ENCODE measurements around the gene C16orf95. TPM values are rescaled to one million over a fixed set of nuclear protein-coding genes. Genes with fewer than 3 reads are reported as not detected.
"Not testable (repeated sequence)": the region's sequence is repeated elsewhere in the genome, so short reads cannot be mapped to it uniquely, and the experiment has no call there.

Gene C16orf95
- total RNA-seq, 1 donor from 2014 or later: 3.4 TPM

DNA sequence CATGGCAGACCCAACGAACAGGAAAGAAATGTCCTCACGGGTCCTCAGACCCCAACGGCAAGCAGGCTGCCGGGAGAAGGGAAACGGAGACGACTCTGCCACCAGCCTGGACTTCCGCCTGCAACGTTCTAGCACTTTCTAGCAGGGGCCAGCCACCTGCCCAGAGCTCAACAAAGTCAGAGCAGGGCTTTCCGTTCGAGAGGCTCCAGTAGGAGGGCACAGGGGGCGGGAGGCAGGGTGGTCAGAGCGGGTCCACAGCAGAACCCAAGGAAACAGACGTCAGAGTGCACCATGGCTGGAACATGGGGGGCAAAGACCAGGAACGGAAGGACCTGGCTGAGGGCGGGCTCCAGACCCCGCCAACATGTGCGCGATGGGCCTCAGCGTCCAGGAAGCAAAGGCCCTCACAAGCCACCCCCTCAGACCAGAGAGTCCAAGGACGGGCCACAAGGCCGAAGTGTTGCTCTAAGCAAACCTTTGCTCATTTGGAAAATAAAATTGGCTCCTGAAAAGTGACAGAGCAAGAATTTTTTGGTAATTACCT, 29.4 kb upstream of the C16orf95 start:
- DNase-seq (ENCODE audit: low read depth): no peak

DNA sequence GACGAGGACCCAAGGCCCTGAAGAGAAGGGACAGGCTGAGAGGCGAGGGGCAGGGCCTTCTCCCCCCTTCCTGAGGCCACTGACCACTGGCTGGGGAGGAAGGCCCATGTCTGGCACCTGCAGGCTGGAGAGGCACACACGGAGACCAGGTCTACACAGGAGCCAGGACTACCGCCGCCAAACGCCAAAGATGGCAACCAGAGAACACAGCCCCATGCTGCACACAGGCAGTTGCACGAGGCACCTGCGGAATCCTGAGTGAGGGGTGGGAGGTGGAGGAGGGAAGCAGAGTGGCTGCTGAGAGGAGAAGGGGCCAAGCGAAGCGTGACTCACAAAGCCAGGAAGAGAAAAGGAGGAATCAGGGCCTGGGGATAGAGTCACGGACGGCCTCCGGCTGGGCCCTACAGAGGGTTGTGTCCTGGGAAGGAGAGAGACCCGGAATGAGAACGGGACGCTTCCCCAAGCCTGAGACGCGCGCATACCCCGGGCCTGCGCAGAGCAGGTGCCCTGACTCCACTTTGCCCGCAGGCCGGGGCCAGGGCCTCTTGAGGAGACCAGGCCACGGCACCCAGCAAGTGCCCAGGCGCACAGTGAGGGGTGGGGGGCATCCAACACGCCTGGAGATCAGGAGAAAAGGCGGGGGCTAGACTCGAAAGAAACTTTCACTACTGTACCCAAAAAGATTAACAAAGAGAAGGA, 28.7 kb upstream of the C16orf95 start:
- DNase-seq (ENCODE audit: low read depth): no peak

DNA sequence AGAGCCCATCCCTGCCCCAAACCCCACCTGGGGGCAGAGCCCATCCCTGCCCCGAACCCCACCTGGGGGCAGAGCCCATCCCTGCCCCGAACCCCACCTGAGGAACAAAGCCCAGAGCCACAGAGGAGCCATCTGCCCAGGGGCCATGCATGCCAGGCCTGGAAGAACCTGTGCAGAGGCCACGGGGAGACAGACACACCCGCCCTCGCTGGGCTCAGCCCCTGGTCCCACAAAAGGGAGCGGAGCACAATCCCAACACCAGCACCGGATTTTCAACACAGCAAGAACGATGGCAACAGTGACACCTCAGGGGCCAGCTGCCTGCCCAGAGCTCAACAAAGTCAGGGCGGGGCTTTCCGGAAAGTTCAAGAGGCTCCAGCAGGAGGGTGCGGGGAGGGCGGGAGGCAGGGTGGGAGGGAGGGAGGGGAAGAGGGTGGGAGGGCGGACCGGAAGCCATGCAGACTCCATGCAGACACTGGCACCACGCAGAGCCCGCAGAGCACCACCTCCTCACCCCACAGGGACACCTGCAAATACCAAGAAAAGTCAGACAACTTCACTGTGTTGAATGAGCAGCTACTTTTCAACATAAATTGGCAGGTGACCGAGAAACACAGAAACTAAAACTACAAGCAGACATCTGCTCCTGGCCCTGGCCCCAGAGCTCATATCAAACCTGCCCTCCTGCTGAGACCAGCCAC, 27.9 kb upstream of the C16orf95 start:
- no peak for DNase-seq (ENCODE audit: low read depth)

DNA sequence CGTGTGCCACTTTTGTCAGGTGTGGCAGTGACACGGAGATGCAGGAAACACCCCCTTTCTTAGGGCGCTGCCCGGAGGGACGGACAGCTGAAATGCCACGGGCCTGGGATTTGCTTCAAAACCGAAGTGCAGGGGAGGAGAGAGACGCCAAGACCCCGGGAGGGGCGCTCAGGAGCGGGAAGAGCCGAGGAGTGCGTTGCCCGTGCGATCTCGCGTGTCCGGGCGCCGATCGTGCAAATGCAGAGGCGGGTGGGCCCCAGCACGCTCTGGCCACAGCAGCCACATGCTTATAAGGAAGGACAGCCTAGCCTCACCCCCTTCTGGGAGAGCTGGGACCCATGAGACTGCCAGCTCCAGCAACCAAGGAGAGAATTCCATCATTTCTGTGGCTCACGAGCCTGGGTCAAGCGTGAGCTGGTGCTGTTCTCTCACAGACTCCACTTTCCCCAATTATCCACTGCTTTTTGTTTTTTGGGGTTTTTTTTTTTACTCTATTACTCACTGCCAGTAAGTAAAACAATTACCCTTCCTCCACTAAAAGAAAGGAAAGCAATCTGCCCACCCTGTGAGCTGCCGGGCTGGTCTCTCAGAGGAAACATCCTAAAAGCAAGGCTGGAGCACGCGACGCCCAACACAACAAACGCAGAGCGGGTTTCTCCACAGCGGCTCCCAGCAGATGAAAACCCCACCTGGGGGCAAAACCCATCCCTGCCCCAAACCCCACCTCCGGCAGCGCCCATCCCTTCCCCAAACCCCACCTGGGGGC, 27.2 kb upstream of the C16orf95 start:
- DNase-seq (ENCODE audit: low read depth): no peak

DNA sequence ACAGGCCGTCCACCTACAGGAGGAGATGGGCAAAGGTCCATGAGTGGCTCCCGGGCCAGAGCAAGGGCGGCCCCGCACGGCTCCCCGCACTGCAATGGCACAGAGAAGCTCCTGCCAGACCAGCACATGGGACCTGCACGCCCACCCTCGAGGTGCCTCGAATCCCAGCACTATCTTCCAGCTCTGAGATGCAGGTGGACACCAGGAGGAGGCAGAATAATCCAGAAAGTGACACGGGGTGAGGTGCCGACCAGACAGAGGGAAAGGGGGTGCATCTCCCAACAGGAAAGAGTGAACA, 26.5 kb upstream of the C16orf95 start:
- DNase-seq (ENCODE audit: low read depth): no peak

DNA sequence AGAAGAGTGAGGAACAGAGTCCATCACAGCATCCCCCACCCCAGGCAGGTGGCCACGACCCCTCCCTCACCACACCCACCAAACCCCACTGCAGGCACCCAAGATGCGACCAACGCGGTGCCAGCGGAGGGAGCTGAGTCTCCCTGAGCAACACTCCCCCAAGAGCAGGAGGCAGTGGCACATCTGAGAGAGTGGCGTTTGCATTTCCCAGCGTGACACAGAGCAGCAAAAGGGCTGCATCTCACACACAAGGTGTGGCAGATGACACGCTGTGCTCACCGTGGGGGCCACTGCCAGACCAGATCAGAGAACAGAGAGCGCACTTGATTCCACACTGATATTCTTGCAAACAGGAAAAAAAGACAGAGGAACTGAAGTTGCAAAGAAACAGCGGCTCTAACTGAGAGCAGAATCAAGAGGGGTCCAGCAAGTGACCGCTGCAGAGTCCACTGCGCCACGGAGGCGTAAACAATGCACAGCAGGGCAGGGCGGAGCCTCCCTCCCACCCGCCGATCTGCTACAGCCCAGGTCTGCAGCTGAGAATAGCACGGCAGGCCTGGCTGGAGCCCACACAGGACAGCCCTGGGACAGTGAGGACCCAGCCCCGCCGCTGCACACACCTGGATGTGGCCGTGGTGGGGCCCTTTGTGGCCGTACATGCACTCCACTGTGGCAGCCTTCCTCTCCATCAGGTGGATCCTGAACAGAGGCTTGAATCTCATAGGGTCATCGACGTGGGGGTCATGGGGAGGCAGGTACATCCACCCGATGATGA, 26.0 kb upstream of the C16orf95 start:
- DNase-seq (ENCODE audit: low read depth): no peak

DNA sequence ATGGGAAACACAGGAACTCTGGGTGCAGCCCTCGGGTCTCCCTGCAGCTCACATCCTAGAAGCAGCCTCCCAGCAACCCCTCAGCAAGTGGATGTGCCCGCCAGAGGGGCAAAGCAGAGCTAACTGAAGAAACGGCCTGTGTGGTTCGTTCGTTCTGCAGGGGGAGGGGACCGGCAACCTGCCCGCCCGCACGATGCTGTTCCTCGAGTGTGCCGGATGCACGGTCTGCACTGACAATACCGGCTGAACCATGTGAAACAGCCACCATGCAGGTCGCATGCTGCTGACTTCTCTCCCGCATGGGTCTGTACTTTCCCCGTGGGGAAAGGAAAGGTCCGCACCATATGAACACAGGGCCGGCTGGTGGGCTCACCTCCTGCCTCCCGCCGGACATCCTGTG, 25.3 kb upstream of the C16orf95 start:
- no peak for DNase-seq (ENCODE audit: low read depth)

DNA sequence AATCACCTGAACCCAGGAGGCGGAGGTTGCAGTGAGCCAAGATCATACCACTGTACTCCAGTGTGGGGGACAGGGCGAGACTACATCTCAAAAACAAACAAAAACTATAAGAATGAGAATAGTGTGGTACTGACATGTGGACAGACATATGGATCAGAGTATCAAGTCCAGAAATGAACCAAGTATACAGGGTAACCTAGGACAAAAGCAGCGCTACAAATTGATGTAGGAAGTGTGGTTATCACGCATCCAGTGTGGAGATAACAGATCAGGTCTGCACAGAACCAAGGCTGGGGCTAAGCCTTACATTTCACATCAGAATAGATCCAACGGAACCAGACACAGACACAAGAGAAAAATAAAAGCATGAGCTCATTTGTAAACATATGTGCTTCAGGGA, 23.0 kb upstream of the C16orf95 start:
- no peak for DNase-seq (ENCODE audit: low read depth)

DNA sequence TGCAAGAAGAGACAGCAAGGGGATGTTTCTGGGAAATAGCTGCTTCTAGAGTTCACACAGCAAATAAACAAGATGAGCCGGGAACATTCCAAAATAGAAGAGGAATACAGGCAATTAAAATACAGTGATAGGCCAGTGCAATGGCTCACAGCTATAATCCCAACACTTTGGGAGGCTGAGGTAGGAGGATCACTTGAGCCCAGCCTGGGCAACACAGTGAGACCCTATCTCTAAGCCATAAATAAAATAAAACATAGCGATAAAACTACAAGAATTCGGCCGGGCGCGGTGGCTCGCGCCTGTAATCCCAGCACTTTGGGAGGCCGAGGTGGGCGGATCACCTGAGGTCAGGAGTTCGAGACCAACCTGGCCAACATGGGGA, 22.5 kb upstream of the C16orf95 start:
- not testable (repeated sequence) for DNase-seq (ENCODE audit: low read depth)

DNA sequence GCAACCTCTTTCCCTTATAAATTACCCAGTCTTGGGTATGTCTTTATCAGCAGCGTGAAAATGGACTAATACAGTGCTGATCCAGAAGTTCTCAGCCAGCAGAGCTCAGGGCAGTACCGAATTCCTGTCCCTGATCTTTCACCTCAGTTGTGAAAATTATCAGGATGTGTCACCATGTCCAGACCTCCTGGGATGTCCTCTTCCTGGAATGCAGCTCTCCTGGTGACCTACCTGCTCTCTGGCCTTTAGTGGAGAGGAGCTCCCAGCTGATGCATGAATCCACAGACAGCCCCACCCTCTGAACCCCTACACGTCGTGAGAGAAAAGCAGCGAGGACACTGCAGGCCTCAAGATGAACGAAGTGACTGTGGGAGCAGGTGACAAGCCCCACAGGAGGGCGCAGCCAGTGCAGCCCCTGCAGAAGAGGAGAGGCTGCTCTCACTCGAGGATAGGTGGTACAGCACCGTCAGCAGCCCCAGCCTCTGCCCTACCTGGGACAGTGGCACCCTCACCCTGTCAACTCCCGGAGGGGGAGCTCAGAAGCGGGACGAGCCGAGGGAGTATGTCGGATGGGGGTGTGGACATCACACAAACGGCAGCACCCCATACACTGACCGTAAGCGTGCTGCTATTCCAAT, 22.0 kb upstream of the C16orf95 start:
- no peak for DNase-seq (ENCODE audit: low read depth)

DNA sequence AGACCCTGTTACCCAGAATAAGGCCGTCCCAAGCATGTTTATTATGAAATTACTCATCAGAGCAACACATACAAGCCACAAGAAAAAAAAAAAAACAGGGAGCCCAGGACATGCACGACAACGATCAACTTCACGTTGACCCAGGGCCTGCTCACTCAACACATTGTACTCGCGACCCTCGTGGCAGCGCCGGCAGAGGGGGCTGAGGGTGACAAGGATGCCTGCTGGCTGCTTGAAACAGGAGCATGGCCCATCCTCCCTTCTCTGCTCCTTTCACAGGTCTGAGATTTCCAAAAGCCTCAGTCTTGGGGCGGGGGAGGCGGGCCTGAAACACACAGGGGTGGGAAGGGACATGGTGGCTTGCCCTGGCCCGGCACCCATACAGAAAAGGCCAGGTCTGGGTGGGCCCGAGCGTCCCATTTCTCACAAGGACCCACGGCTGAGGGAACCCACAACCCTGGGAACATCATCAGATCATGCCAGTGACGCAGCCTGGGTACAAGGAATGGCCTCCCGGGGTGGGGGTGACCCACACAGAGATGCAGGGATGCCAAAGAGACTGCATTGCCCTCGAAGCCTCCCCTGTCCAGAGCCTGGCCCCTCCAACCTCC, 21.1 kb upstream of the C16orf95 start:
- no peak for DNase-seq (ENCODE audit: low read depth)

DNA sequence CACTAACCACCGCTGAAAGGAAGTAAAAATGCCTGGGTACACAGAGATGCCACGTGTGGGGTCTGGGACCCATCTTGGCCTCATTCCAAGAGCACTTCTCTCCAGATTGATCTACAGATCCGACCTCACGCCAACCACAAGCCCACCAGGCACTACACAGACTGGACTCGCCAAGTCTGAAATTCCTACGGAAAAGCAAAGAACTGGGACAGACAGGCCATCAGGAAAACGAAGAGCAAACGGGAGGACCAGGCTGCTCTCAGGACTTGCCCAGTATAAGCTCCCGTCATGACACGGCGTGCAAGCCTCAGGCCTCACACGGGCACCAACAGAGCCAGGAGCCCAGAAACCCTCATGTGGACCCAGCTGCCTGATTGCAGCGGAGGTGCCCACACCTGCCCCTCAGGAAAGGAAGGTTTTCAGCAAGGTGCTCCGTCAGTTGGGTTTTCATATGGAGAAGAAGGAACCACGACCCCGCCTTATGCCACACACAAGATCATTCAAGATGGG, 20.1 kb upstream of the C16orf95 start:
- DNase-seq (ENCODE audit: low read depth): no peak

DNA sequence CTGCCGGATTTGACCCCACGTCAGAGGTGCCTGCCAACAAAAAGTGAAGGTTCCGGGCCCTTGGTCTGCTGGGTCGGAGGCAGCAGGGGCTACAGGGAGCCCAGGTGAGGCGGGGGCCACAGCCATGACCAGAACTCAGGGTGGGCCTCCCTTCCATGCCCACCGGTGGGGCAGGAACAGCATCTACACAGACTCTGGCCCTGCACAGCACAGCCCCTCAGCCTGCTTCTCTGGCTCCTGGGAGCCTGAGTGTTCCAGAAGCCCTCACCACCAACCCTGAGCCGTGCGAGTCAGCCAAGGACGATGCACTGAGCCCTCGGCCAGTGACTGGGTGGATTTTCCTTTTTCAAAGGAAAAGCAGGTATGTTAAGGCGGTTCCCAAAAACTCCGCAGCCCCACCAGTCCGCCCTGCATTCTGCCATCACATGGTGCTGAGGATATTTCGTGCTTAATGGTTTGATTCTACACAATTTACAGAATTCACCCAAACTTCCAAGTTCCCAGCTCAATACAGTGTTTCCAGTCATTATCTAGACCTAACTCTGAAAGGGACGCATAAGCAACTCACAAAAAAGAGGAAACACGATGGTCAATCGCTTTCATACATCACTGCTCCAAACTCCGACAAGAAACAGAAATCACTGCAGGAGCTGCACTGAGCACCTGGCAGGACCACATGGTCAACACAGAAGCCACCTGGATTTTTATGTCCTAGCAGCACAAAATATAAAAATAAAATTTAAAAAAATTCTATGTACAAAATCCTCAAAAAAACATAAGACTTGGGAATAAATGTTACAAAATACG, 19.4 kb upstream of the C16orf95 start:
- DNase-seq (ENCODE audit: low read depth): no peak

DNA sequence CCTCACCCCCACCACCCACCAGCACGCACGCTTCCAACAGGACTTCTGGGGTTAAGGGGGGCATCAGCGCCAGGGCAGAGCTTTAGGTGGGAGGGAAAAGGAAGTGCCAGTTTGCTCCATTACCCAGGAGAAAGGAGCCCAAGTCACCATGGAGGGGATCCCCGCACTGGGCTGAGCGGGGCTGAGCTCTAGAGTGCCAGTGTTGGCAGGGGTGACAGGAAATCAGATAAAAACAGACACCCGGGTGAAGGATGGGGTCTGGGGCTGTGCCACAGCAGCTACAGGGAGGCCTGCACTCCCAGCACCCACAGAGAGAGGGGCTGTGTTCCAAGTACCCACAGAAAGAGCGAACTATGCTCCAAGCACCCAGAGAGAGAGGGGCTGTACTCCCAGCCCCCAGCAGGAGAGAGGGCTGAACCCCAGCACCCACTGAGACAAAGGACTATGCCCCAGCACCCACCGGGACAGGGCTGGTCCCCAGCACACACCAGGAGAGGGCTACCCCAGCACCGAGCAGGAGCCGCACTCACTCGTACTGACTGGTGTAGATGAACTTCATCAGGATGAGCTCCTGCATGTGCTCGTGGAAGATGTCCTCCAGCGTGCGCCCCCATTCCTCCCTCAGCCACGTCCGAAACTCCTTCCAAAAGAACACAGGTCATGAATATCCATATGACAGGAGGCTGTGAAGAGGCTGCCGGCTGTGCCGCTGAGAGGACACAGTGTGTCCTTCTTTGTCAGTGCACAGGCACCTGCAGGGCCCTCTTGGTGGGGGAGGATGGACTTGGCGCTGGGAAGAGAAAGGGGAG, 18.6 kb upstream of the C16orf95 start:
- no peak for DNase-seq (ENCODE audit: low read depth)

DNA sequence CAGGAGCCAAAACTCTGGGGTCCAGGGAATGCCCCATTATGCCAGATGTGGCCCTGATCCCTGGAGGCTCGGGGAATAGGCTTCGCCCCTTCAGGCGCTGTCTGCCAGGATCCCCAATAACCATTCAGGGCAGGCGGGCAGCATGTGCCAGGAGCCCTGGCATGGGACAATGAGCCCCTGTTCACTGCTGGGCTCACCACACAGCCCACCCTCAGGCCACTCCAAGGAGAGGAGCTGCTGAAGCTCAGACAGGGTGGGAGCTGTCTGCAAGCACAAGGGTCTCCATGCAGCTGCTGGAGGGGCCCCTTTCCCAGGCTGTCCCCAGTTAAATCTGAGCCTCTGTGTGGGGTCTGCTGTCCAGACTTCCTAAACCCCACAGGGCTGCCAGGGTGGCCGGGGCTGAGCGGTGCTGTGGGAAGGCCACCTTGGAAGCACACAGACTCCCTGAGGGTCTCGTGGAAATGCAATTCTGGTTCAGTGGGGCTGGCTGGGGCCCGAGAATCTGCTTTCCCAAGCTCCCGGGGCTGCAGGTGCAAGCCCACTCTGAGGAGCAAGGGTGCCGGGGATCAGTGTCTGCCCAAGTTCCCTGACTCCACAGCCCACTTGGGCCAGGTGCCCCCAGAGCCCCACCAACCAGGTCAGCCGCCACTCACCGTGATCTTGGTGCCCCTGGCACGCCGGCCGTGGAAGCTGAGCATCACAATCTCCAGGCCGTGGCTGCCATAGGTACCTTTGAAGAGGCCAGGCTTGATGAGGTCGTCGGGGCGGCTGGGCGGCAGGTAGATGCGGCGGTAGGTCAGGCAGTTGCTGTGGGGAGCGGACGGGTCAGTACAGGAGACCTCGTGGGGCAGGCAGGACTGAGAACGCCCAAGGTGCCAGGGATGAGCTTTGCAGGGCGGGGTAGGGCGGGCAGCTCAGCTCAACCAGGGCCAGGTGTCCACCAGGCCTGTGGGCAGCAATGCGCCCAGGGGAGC, 17.7 kb upstream of the C16orf95 start:
- DNase-seq (ENCODE audit: low read depth): no peak

DNA sequence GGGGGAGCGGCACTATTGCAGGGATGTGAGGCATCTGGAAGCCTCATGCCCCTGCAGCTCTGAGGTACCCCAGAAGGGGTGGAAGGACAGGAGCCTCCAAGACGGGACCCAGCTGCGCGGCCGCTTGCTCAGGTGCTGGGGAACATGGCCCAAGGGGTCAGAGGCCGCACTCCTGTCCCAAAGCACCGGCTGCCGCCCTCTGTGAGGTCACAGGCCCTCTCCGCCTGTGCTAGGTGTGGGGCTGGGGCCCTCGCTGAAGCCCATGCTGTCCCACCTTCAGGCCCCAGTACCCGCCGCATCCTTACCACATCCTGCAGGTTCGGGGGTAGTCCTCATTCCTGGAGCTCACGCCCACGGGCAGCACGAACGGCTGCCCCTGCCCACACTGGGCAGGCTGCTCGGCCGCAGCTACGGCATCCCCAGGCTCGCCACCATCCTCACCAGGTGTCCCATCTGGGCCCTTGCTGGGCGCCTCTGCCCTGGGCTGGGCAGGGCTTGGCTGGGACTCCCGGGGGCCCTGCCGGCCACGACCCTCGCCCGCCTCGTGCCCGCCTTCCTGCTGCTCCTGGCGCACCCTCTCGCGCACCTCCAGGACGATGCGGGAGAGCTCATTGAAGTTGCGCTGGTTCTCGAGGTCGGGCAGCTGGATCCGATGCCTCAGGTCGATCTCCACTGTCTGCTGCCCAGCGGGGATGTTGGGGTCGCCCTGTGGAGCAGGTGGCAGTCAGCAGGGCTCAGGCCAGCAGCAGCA, 16.6 kb upstream of the C16orf95 start:
- no peak for DNase-seq (ENCODE audit: low read depth)

DNA sequence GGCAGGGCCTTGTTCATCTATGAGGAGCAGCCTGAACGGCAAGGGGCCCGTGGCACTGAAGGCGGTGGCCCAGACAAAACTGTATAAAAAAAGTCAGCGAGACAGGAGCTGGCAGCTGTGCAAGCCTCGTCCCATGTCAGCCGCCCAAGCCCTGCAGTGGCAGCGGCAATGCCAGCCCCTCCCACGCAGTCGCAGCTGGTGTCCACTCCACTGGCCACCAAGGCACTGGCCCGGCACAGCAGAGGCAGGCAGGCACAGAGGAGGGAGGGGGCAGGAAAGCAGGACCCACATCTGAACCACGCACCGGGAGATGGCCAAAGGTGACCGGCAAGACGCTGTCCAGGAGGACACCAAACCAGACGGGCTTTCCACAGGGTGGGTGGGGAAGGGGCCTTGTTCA, 15.9 kb upstream of the C16orf95 start:
- DNase-seq (ENCODE audit: low read depth): no peak
